Neural cell (in vitro differentiated cells): ENCODE results near the gene ASMTL.

Source experiments
- CTCF ChIP-seq: fragments of 450-650 bp; IDR thresholded peaks from 2 replicates; pipeline ENCODE4 v1.5.1; 2014; ENCODE audit warnings: antibody characterized with exemption, mild to moderate bottlenecking, moderate library complexity; ENCODE audit not compliant: poor library complexity, severe bottlenecking
- EZH2 ChIP-seq: fragments of 200-600, 300-800 bp; shearing (Covaris generic), sonication (generic); IDR thresholded peaks from 2 replicates; pipeline ENCODE4 v1.6.1; 2014; ENCODE audit warnings: antibody characterized with exemption, low read length, borderline replicate concordance, mild to moderate bottlenecking; ENCODE audit not compliant: insufficient read depth, poor library complexity, severe bottlenecking
- MXI1 ChIP-seq: fragments of 450-650 bp; conservative IDR thresholded peaks from 2 replicates; pipeline ENCODE4 v1.6.1; 2014; ENCODE audit warnings: antibody characterized with exemption, mild to moderate bottlenecking; ENCODE audit not compliant: poor library complexity, severe bottlenecking
- SMC3 ChIP-seq: fragments of 450-650 bp; conservative IDR thresholded peaks from 2 replicates; pipeline ENCODE4 v1.6.1; 2014; ENCODE audit warnings: antibody characterized with exemption, mild to moderate bottlenecking, moderate library complexity; ENCODE audit not compliant: poor library complexity

- no peak for TF ChIP-seq EZH2
- TF ChIP-seq CTCF = no peak
- TF ChIP-seq MXI1 = no peak
- no peak for TF ChIP-seq SMC3
These were observed 98.4 kb downstream of the ASMTL start for GRCh38 chrX:1354036-1355019.
